GM12873 (cell line): ENCODE measurements around the gene DGKD.

Source experiments
- CTCF ChIP-seq: IDR thresholded peaks from 2 replicates; pipeline ENCODE4 v1.5.1; 2012; ENCODE audit warnings: low read depth, mild to moderate bottlenecking, moderate library complexity, low read length, control low read depth; ENCODE audit not compliant: insufficient read depth; ENCODE audit errors: missing control alignments

DGKD gene

GRCh38 chr2:233419602-233420391, 65.5 kb downstream of the DGKD start:
- no peak for TF ChIP-seq CTCF

GRCh38 chr2:233421091-233421816, 67.0 kb downstream of the DGKD start:
- TF ChIP-seq CTCF: no peak

GRCh38 chr2:233422050-233422639, 67.9 kb downstream of the DGKD start:
- no peak for TF ChIP-seq CTCF

- TF ChIP-seq CTCF: no peak
These were observed 68.6 kb downstream of the DGKD start for GRCh38 chr2:233422649-233423551.

GRCh38 chr2:233423552-233423860, 69.2 kb downstream of the DGKD start:
- no peak for TF ChIP-seq CTCF

GRCh38 chr2:233424154-233424951, 70.1 kb downstream of the DGKD start:
- no peak for TF ChIP-seq CTCF
